Measurements from ENCODE around the gene PLEKHA1.

Gene PLEKHA1

GRCh38 chr10:122461367-122461728 lies 86.8 kb downstream of the PLEKHA1 start, which contains the start of gene HTRA1:
Gene HTRA1 (plus strand): TSS chr10:122461553. CDS start chr10:122461653, 100 bp downstream.
- H3K36me3 ChIP-seq (ENCODE audit: control insufficient read depth, insufficient read depth, low read length) = no peaks in the 10 kb centered on the region
- H3K27me3 ChIP-seq (ENCODE audit: control insufficient read depth, insufficient read depth, low read length) = peaks cover 49% of the 10 kb centered on the region
- peak within 1 kb of the TSS; percentile 26 for H3K9ac ChIP-seq (ENCODE audit: low read length)
- peaks cover 15% of the 10 kb centered on the region for H3K4me1 ChIP-seq (ENCODE audit: control insufficient read depth, insufficient read depth, low read length)
- peak within 1 kb of the TSS; percentile 38 for H3K4me3 ChIP-seq (ENCODE audit: low read length)
- H3K9me3 ChIP-seq (ENCODE audit: control insufficient read depth, low read length) = no peaks in the 10 kb centered on the region

- H3K27me3 ChIP-seq (ENCODE audit: control insufficient read depth, insufficient read depth, low read length) = peaks cover 49% of the 10 kb centered on the region
- H3K4me1 ChIP-seq (ENCODE audit: control insufficient read depth, insufficient read depth, low read length) = peaks cover 15% of the 10 kb centered on the region
- no peaks in the 10 kb centered on the region for H3K9me3 ChIP-seq (ENCODE audit: control insufficient read depth, low read length)
- peak overlapping the region; percentile 11 for H3K9ac ChIP-seq (ENCODE audit: low read length)
- peak overlapping the region; percentile 38 for H3K4me3 ChIP-seq (ENCODE audit: low read length)
- H3K36me3 ChIP-seq (ENCODE audit: control insufficient read depth, insufficient read depth, low read length) = no peaks in the 10 kb centered on the region
Observed at GRCh38 chr10:122461729-122462532, 87.4 kb downstream of the PLEKHA1 start.

- Histone ChIP-seq H3K9me3 (ENCODE audit: control insufficient read depth, low read length) (no peaks in the 10 kb centered on the region), H3K27me3 (ENCODE audit: control insufficient read depth, insufficient read depth, low read length) (peaks cover 46% of the 10 kb centered on the region), H3K4me1 (ENCODE audit: control insufficient read depth, insufficient read depth, low read length) (peaks cover 15% of the 10 kb centered on the region), H3K9ac (ENCODE audit: low read length) (peak overlapping the region; percentile 11), H3K36me3 (ENCODE audit: control insufficient read depth, insufficient read depth, low read length) (no peaks in the 10 kb centered on the region), H3K4me3 (ENCODE audit: low read length) (peak overlapping the region; percentile 38)
Observed at GRCh38 chr10:122462533-122463465, 88.3 kb downstream of the PLEKHA1 start.

- Histone ChIP-seq H3K36me3 (ENCODE audit: control insufficient read depth, insufficient read depth, low read length) (no peaks in the 10 kb centered on the region), H3K4me3 (ENCODE audit: low read length) (no peak overlapping the region), H3K9me3 (ENCODE audit: control insufficient read depth, low read length) (no peaks in the 10 kb centered on the region), H3K9ac (ENCODE audit: low read length) (no peak overlapping the region), H3K4me1 (ENCODE audit: control insufficient read depth, insufficient read depth, low read length) (peaks cover 15% of the 10 kb centered on the region), H3K27me3 (ENCODE audit: control insufficient read depth, insufficient read depth, low read length) (peaks cover 38% of the 10 kb centered on the region)
Observed at GRCh38 chr10:122463466-122464249, 89.2 kb downstream of the PLEKHA1 start.

DNA sequence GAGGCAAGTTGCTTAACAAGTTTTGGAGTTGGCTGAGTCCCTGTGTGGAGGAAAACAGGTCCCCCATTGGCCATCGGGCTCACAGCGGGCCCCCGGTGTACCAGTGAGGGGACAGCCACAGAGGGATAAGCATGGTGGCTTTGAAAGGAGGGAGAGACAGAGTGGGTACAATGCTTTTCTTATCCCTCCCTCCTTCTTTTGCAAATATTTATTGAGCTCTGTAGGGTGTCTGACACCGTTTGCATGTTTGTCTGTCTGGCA lies 89.7 kb downstream of the PLEKHA1 start:
- H3K36me3 ChIP-seq (ENCODE audit: control insufficient read depth, insufficient read depth, low read length) = no peaks in the 10 kb centered on the region
- no peak overlapping the region for H3K4me3 ChIP-seq (ENCODE audit: low read length)
- no peaks in the 10 kb centered on the region for H3K9me3 ChIP-seq (ENCODE audit: control insufficient read depth, low read length)
- no peak overlapping the region for H3K9ac ChIP-seq (ENCODE audit: low read length)
- H3K4me1 ChIP-seq (ENCODE audit: control insufficient read depth, insufficient read depth, low read length) = peaks cover 15% of the 10 kb centered on the region
- H3K27me3 ChIP-seq (ENCODE audit: control insufficient read depth, insufficient read depth, low read length) = peaks cover 33% of the 10 kb centered on the region

- Histone ChIP-seq H3K4me1 (ENCODE audit: control insufficient read depth, insufficient read depth, low read length) (peaks cover 15% of the 10 kb centered on the region), H3K4me3 (ENCODE audit: low read length) (no peak overlapping the region), H3K9me3 (ENCODE audit: control insufficient read depth, low read length) (no peaks in the 10 kb centered on the region), H3K36me3 (ENCODE audit: control insufficient read depth, insufficient read depth, low read length) (no peaks in the 10 kb centered on the region), H3K27me3 (ENCODE audit: control insufficient read depth, insufficient read depth, low read length) (peaks cover 29% of the 10 kb centered on the region), H3K9ac (ENCODE audit: low read length) (no peak overlapping the region)
Observed at GRCh38 chr10:122464586-122464985, 90.1 kb downstream of the PLEKHA1 start.

DNA sequence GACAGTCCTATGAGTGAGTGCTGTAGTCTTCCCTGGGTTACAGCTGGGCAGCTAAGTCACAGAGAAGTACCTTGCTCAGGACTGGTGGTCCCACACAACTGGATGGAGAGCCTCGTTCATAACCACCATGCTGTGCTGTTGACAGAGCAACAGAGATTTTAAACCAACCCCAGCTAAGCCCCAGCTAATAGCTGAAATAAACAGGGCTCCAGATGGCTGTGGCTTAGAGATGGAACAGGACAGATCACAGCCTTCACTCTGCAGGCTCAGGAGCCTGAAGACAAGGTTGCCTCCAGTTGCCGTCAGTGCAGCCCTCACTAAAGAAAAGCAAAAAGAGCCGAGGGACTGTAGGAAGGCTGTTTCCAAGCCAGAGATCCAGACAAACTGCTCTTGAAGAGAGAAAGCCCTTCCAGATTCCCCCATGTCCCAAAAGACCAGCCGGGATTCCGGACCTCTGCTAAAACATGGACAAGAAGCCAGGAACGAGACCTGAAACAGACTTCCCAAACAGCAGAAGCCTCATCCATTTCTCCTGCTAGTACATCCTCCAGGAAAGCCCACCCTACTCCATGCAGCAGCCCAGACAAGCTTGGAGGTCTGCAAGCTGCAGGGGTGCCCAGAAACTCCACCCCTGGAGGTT lies 91.0 kb downstream of the PLEKHA1 start:
- H3K36me3 ChIP-seq (ENCODE audit: control insufficient read depth, insufficient read depth, low read length) = no peaks in the 10 kb centered on the region
- peaks cover 22% of the 10 kb centered on the region for H3K27me3 ChIP-seq (ENCODE audit: control insufficient read depth, insufficient read depth, low read length)
- H3K4me1 ChIP-seq (ENCODE audit: control insufficient read depth, insufficient read depth, low read length) = peaks cover 13% of the 10 kb centered on the region
- H3K4me3 ChIP-seq (ENCODE audit: low read length) = no peak overlapping the region
- no peak overlapping the region for H3K9ac ChIP-seq (ENCODE audit: low read length)
- no peaks in the 10 kb centered on the region for H3K9me3 ChIP-seq (ENCODE audit: control insufficient read depth, low read length)

DNA sequence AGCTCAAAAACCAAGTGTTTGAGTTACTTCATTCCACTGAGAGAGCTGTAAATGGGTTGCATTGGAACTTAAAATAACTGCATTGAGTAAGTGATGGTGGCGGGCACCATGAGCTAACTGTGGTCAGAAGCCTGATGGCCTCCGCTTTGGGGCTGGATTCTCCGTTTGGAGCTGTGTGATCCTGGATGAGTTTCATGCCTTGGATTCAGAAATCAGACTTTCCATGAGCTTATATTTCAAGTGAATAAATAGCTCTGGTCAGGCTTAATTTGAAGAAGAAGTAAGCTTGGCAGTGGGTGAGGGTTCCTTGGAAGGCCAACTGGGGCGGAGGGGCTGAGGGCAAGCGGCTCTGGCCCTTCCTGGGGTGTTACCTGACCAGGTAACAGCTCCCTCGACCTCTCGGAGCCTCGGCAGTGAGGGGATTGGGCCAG lies 92.5 kb downstream of the PLEKHA1 start:
- no peak overlapping the region for H3K9ac ChIP-seq (ENCODE audit: low read length)
- peaks cover 7% of the 10 kb centered on the region for H3K4me1 ChIP-seq (ENCODE audit: control insufficient read depth, insufficient read depth, low read length)
- no peaks in the 10 kb centered on the region for H3K9me3 ChIP-seq (ENCODE audit: control insufficient read depth, low read length)
- H3K27me3 ChIP-seq (ENCODE audit: control insufficient read depth, insufficient read depth, low read length) = peaks cover 17% of the 10 kb centered on the region
- no peaks in the 10 kb centered on the region for H3K36me3 ChIP-seq (ENCODE audit: control insufficient read depth, insufficient read depth, low read length)
- H3K4me3 ChIP-seq (ENCODE audit: low read length) = no peak overlapping the region

- Histone ChIP-seq H3K27me3 (ENCODE audit: control insufficient read depth, insufficient read depth, low read length) (peaks cover 13% of the 10 kb centered on the region), H3K36me3 (ENCODE audit: control insufficient read depth, insufficient read depth, low read length) (no peaks in the 10 kb centered on the region), H3K9ac (ENCODE audit: low read length) (no peak overlapping the region), H3K9me3 (ENCODE audit: control insufficient read depth, low read length) (no peaks in the 10 kb centered on the region), H3K4me3 (ENCODE audit: low read length) (no peak overlapping the region), H3K4me1 (ENCODE audit: control insufficient read depth, insufficient read depth, low read length) (peaks cover 7% of the 10 kb centered on the region)
Observed at GRCh38 chr10:122467701-122468100, 93.2 kb downstream of the PLEKHA1 start.

DNA sequence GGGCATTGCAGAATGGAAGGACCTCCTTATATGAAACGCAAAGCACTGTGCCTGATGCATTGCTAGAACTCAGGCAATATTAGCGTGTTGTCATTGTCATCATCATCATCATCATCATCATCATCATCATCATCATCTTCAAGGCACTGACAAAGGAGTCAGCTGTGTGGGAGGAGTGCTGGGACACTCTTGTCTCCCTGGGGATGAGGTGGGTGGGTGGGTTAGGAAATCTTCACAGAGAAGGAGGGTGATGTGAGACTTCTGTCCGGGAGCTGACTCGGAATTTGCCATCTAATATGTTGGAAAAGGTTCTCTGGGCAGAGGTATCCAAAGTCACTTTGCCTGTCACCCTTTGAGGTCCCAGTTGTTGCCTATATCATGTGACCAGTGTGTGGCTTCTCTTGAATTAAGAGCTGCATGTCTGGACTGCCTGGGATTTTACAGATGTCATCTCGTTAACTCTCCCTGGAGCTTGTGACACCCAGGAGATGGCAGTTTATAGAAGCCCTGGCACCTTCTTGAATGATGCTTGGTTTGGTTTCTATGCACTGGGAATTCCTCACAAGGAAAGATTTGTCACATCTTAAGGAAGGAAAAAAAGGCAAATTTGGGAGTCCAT lies 93.9 kb downstream of the PLEKHA1 start:
- Histone ChIP-seq H3K36me3 (ENCODE audit: control insufficient read depth, insufficient read depth, low read length) (no peaks in the 10 kb centered on the region), H3K4me1 (ENCODE audit: control insufficient read depth, insufficient read depth, low read length) (peaks cover 5% of the 10 kb centered on the region), H3K27me3 (ENCODE audit: control insufficient read depth, insufficient read depth, low read length) (peaks cover 6% of the 10 kb centered on the region), H3K4me3 (ENCODE audit: low read length) (no peak overlapping the region), H3K9me3 (ENCODE audit: control insufficient read depth, low read length) (no peaks in the 10 kb centered on the region), H3K9ac (ENCODE audit: low read length) (no peak overlapping the region)

Measured in mucosa of stomach (tissue), 1 donor.